ENCODE data around the gene KCNT2. TPM values are rescaled to one million over a fixed set of nuclear protein-coding genes. Genes with fewer than 3 reads are reported as not detected.
A peak's percentile ranks its signal among the peaks of the same experiment; 100 is the strongest.

The KCNT2 gene
- total and polyA plus RNA-seq, 4 donors = 1.7 to 11.2 (median 6.8) TPM

GRCh38 chr1:196399713-196400112, 208.5 kb downstream of the KCNT2 start:
- Histone ChIP-seq H3K4me1 (ENCODE audit: control insufficient read depth in 4 of 4, insufficient read depth in 4 of 4, low read length in 3 of 4) (peaks cover 2 to 27% (median 12%) of the 10 kb centered on the region in 4 donors), H3K27ac (ENCODE audit: low read depth in 1 of 2, low read length in 2 of 2) (peak overlapping the region; percentile 85 to 91), H3K4me3 (ENCODE audit: low read depth in 1 of 3, low read length in 3 of 3) (no peak overlapping the region), H3K27me3 (ENCODE audit: control insufficient read depth in 4 of 4, insufficient read depth in 4 of 4, low read length in 3 of 4) (no peaks in the 10 kb centered on the region), H3K9me3 (ENCODE audit: control insufficient read depth in 4 of 4, low read length in 3 of 4) (no peaks in the 10 kb centered on the region), H3K36me3 (ENCODE audit: control insufficient read depth in 4 of 4, insufficient read depth in 3 of 4, low read depth in 1 of 4, low read length in 3 of 4) (no peaks in the 10 kb centered on the region), H3K9ac (ENCODE audit: low read depth in 1 of 2, low read length in 2 of 2) (no peak overlapping the region)
- DNase-seq (ENCODE audit: low spot score) = no peak
- TF ChIP-seq JUND (IDR thresholded peaks at IDR 0.05) (no peak), HNF4A (conservative IDR thresholded peaks at IDR 0.05) (peak in 1 of 2 donors; percentile 11)
- 94% methylated on average over 2 of the region's 2 CpGs for WGBS

GRCh38 chr1:196393742-196394141, 214.5 kb downstream of the KCNT2 start:
- H3K36me3 ChIP-seq (ENCODE audit: control insufficient read depth in 4 of 4, insufficient read depth in 3 of 4, low read depth in 1 of 4, low read length in 3 of 4) = no peaks in the 10 kb centered on the region
- peak overlapping the region in 1 of 3 donors; percentile 17 for H3K4me3 ChIP-seq (ENCODE audit: low read depth in 1 of 3, low read length in 3 of 3)
- peak overlapping the region; percentile 58 to 89 for H3K27ac ChIP-seq (ENCODE audit: low read depth in 1 of 2, low read length in 2 of 2)
- 55% methylated on average over 4 of the region's 4 CpGs for WGBS
- no peak for DNase-seq (ENCODE audit: low spot score)
- H3K9ac ChIP-seq (ENCODE audit: low read depth in 1 of 2, low read length in 2 of 2) = peak overlapping the region in 1 of 2 donors; percentile 63
- TF ChIP-seq, protein P1, sequence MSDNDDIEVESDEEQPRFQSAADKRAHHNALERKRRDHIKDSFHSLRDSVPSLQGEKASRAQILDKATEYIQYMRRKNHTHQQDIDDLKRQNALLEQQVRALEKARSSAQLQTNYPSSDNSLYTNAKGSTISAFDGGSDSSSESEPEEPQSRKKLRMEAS (IDR thresholded peaks at IDR 0.05) = no peak
- TF ChIP-seq SP1 (IDR thresholded peaks at IDR 0.05) = peak; percentile 9
- peak in 1 of 2 donors; percentile 50 for TF ChIP-seq JUND (IDR thresholded peaks at IDR 0.05)
- TF ChIP-seq HNF4A (conservative IDR thresholded peaks at IDR 0.05) = peak in 1 of 2 donors; percentile 14
- no peaks in the 10 kb centered on the region for H3K27me3 ChIP-seq (ENCODE audit: control insufficient read depth in 4 of 4, insufficient read depth in 4 of 4, low read length in 3 of 4)
- no peaks in the 10 kb centered on the region for H3K9me3 ChIP-seq (ENCODE audit: control insufficient read depth in 4 of 4, low read length in 3 of 4)
- H3K4me1 ChIP-seq (ENCODE audit: control insufficient read depth in 4 of 4, insufficient read depth in 4 of 4, low read length in 3 of 4) = peaks cover 0 to 11% (median 6%) of the 10 kb centered on the region in 4 donors

DNA sequence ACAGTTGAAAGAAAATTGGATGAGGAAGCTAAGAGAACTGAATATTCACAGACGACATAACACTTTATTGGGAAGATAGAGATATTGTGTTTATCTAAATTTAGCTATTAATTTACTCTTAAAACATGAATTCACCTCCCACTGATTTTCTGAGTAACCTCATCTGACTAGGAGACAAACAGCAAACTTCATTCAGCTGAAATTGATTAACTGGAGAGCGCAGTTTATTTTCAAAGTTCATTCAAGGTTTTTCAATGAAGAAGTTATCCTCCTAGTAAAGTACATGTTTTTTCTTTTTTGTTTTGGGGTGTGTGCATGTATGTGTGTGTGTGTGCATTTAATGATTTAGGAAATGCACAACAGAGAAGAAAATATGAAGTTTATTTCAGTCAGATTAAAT, 215.0 kb downstream of the KCNT2 start:
- H3K27ac ChIP-seq (ENCODE audit: low read depth in 1 of 2, low read length in 2 of 2) = peak overlapping the region; percentile 58 to 89
- WGBS = 30% methylated on average over 2 of the region's 2 CpGs

DNA sequence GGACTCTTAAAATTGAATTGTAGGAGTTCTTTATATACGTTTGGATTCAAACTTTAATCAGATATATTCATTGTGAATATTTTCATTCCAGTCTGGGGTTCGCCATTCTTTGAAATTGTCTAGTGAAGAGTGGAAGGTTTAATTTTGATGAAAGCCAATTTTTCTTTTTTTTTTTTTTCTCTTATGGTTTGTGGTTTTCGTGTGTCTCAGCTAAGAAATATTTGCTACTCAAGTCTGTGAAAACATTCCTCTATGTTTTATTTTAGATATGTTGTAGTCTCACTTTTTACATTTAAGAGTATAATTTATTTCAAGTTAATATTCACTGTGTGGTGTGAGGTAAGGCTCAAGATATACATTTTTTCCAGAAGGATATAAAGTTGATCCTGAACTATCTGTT, 220.5 kb downstream of the KCNT2 start:
- Histone ChIP-seq H3K4me3 (ENCODE audit: low read depth in 1 of 3, low read length in 3 of 3) (no peak overlapping the region), H3K4me1 (ENCODE audit: control insufficient read depth in 4 of 4, insufficient read depth in 4 of 4, low read length in 3 of 4) (peaks cover 0 to 2% (median 0%) of the 10 kb centered on the region in 4 donors), H3K9me3 (ENCODE audit: control insufficient read depth in 4 of 4, low read length in 3 of 4) (no peaks in the 10 kb centered on the region), H3K36me3 (ENCODE audit: control insufficient read depth in 4 of 4, insufficient read depth in 3 of 4, low read depth in 1 of 4, low read length in 3 of 4) (no peaks in the 10 kb centered on the region), H3K27ac (ENCODE audit: low read depth in 1 of 2, low read length in 2 of 2) (no peak overlapping the region), H3K27me3 (ENCODE audit: control insufficient read depth in 4 of 4, insufficient read depth in 4 of 4, low read length in 3 of 4) (no peaks in the 10 kb centered on the region), H3K9ac (ENCODE audit: low read depth in 1 of 2, low read length in 2 of 2) (no peak overlapping the region)
- TF ChIP-seq FOXA2 (IDR thresholded peaks at IDR 0.05) = no peak
- TF ChIP-seq GABPA (IDR thresholded peaks at IDR 0.05 in 1 of 2, conservative IDR thresholded peaks at IDR 0.05 in 1 of 2) = no peak
- 92% methylated on average over 3 of the region's 3 CpGs for WGBS
- no peak for DNase-seq (ENCODE audit: low spot score)

More for the DNA sequence above, 215.0 kb downstream of the KCNT2 start:
- no peak for TF ChIP-seq EGR1 (IDR thresholded peaks at IDR 0.05; ENCODE audit: low read depth in 2 of 2)
- TF ChIP-seq RXRA (IDR thresholded peaks at IDR 0.05) = peak; percentile 42 to 44
- H3K36me3 ChIP-seq (ENCODE audit: control insufficient read depth in 4 of 4, insufficient read depth in 3 of 4, low read depth in 1 of 4, low read length in 3 of 4) = no peaks in the 10 kb centered on the region
- peak overlapping the region in 1 of 3 donors; percentile 17 for H3K4me3 ChIP-seq (ENCODE audit: low read depth in 1 of 3, low read length in 3 of 3)
- H3K27me3 ChIP-seq (ENCODE audit: control insufficient read depth in 4 of 4, insufficient read depth in 4 of 4, low read length in 3 of 4) = no peaks in the 10 kb centered on the region
- peaks cover 0 to 11% (median 6%) of the 10 kb centered on the region in 4 donors for H3K4me1 ChIP-seq (ENCODE audit: control insufficient read depth in 4 of 4, insufficient read depth in 4 of 4, low read length in 3 of 4)
- no peaks in the 10 kb centered on the region for H3K9me3 ChIP-seq (ENCODE audit: control insufficient read depth in 4 of 4, low read length in 3 of 4)
- no peak for DNase-seq (ENCODE audit: low spot score)
- peak overlapping the region in 1 of 2 donors; percentile 63 for H3K9ac ChIP-seq (ENCODE audit: low read depth in 1 of 2, low read length in 2 of 2)

GRCh38 chr1:196385109-196385508, 223.1 kb downstream of the KCNT2 start:
- Histone ChIP-seq H3K9me3 (ENCODE audit: control insufficient read depth in 4 of 4, low read length in 3 of 4) (no peaks in the 10 kb centered on the region), H3K4me1 (ENCODE audit: control insufficient read depth in 4 of 4, insufficient read depth in 4 of 4, low read length in 3 of 4) (no peaks in the 10 kb centered on the region), H3K36me3 (ENCODE audit: control insufficient read depth in 4 of 4, insufficient read depth in 3 of 4, low read depth in 1 of 4, low read length in 3 of 4) (no peaks in the 10 kb centered on the region), H3K27me3 (ENCODE audit: control insufficient read depth in 4 of 4, insufficient read depth in 4 of 4, low read length in 3 of 4) (no peaks in the 10 kb centered on the region), H3K9ac (ENCODE audit: low read depth in 1 of 2, low read length in 2 of 2) (no peak overlapping the region), H3K27ac (ENCODE audit: low read depth in 1 of 2, low read length in 2 of 2) (no peak overlapping the region), H3K4me3 (ENCODE audit: low read depth in 1 of 3, low read length in 3 of 3) (no peak overlapping the region)
- 96% methylated on average over 4 of the region's 4 CpGs for WGBS
- DNase-seq (ENCODE audit: low spot score) = no peak
- TF ChIP-seq HNF4G (IDR thresholded peaks at IDR 0.05) = no peak
- TF ChIP-seq FOXA1 (IDR thresholded peaks at IDR 0.05) = no peak
- no peak for TF ChIP-seq FOXA2 (IDR thresholded peaks at IDR 0.05)
- TF ChIP-seq NR2F2 (IDR thresholded peaks at IDR 0.05) = no peak
- no peak for TF ChIP-seq REST (IDR thresholded peaks at IDR 0.05)
- TF ChIP-seq, protein P1 (IDR thresholded peaks at IDR 0.05) = no peak
- no peak for TF ChIP-seq YY1 (IDR thresholded peaks at IDR 0.05)
- TF ChIP-seq RAD21 (IDR thresholded peaks at IDR 0.05) = no peak
- TF ChIP-seq RXRA (IDR thresholded peaks at IDR 0.05) = no peak
- TF ChIP-seq ATF3 (IDR thresholded peaks at IDR 0.05) = no peak
- no peak for TF ChIP-seq EGR1 (IDR thresholded peaks at IDR 0.05; ENCODE audit: low read depth in 2 of 2)
- no peak for TF ChIP-seq JUND (IDR thresholded peaks at IDR 0.05)
- TF ChIP-seq TAF1 (conservative IDR thresholded peaks at IDR 0.05) = no peak
- no peak for TF ChIP-seq HNF4A (conservative IDR thresholded peaks at IDR 0.05)
- no peak for TF ChIP-seq GABPA (IDR thresholded peaks at IDR 0.05 in 1 of 2, conservative IDR thresholded peaks at IDR 0.05 in 1 of 2)

All from liver (tissue), 9 donors.